AG09319 (cell line): Measurements from ENCODE around the gene SVIL.
"Not testable (repeated sequence)": the region's sequence is repeated elsewhere in the genome, so short reads cannot be mapped to it uniquely, and the experiment has no call there.

Experiments used
- DNase-seq: peaks from one replicate; pipeline ENCODE4 v3.0.0-alpha.2; 2010; ENCODE audit warnings: low read depth; ENCODE audit errors: extremely low read depth
- TF ChIP-seq, protein P1 (sequence below): IDR thresholded peaks from 2 replicates; pipeline ENCODE4 v1.5.1; 2011; ENCODE audit warnings: low read depth, mild to moderate bottlenecking, inconsistent platforms, low read length, moderate library complexity

The SVIL gene

GRCh38 chr10:29621161-29621560, 13.6 kb downstream of the SVIL start:
- TF ChIP-seq, protein P1, sequence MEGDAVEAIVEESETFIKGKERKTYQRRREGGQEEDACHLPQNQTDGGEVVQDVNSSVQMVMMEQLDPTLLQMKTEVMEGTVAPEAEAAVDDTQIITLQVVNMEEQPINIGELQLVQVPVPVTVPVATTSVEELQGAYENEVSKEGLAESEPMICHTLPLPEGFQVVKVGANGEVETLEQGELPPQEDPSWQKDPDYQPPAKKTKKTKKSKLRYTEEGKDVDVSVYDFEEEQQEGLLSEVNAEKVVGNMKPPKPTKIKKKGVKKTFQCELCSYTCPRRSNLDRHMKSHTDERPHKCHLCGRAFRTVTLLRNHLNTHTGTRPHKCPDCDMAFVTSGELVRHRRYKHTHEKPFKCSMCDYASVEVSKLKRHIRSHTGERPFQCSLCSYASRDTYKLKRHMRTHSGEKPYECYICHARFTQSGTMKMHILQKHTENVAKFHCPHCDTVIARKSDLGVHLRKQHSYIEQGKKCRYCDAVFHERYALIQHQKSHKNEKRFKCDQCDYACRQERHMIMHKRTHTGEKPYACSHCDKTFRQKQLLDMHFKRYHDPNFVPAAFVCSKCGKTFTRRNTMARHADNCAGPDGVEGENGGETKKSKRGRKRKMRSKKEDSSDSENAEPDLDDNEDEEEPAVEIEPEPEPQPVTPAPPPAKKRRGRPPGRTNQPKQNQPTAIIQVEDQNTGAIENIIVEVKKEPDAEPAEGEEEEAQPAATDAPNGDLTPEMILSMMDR = no peak
- no peak for DNase-seq

DNA sequence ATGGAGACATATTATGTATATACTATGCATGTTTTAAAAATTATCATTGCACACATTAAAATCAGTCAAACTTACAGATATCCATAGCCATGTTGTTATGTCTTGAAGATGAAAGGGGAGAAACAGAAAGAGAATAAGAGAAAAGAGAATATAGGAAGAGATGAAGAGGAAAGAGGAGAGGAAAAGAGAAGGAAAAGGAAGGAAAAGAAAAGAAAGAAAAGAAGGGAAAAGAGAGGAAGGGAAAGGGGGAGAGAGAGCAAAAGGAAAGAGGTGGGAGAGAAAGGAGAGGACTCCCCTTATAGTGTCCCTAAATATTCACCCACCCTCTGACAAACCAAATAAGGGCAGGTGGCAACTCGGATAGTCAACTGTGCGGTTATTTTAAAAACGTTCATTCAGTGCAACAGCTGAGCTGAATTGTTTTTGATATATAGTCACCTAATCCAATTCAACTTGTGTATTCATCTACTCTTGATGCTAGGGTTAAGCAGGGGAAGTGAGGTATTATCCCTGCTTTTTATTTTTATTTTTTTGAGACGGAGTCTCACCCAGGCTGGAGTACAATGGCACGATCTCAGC, 14.6 kb downstream of the SVIL start:
- TF ChIP-seq, protein P1 = no peak
- no peak for DNase-seq

GRCh38 chr10:29619241-29619669, 15.5 kb downstream of the SVIL start:
- DNase-seq = peak; percentile 48
- TF ChIP-seq, protein P1 = no peak

DNA sequence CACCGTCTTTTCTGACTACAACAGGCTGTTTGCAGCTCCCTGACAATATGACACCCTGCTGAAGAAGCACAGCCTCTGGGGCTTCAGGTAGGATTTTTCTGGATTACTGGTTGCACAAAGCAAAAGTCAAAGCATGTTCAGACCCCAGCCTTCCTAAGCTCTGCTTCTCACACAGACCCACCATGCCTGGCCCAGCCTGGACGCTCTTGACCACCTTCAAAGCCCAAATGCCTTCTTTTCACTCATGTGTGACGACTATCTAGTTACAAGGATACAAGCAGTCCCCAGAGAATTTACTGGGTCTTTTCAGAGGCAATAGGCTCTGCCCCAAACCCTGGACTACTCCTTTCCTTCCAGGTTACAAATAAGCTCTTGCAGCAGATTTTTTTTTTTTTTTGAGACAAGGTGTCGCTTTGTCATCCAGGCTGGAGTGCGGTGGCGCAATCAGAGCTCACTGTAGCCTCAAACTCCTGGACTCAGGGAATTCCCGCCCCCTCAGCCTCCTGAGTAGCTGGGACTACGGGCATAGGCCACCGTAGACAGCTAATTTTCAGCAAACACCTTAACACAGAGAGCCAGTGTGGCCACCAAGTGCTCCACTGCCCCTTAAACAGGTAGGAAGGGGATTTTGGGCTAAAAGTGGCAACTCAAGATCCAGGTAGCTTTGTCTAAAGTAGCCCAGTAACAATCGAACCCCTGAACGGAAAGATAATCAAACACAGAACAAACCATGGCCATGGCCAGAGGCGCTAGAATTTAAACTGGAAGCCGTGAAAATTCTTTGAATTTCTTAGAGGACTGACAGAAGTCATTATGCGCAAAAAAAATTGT, 16.2 kb downstream of the SVIL start:
- TF ChIP-seq, protein P1 = no peak

GRCh38 chr10:29617880-29618340, 16.9 kb downstream of the SVIL start:
- TF ChIP-seq, protein P1 = no peak
- DNase-seq = no peak

More for the DNA sequence above, 16.2 kb downstream of the SVIL start:
- no peak for DNase-seq

GRCh38 chr10:29616542-29616941, 18.2 kb downstream of the SVIL start:
- TF ChIP-seq, protein P1 = no peak
- DNase-seq = no peak

GRCh38 chr10:29615195-29615594, 19.6 kb downstream of the SVIL start:
- TF ChIP-seq, protein P1 = no peak
- no peak for DNase-seq

- not testable (repeated sequence) for DNase-seq
Measured at GRCh38 chr10:29614289-29614688, 20.5 kb downstream of the SVIL start.
